HG02798 (cell line): Measurements from ENCODE around the gene BLACAT1.
A peak's percentile ranks its signal among the peaks of the same experiment; 100 is the strongest.

Experiments
- ATAC-seq: cut with Tn5 transposase; IDR thresholded peaks from one replicate; pipeline ENCODE4 v1.9.1; 2021; ENCODE audit warnings: mild to moderate bottlenecking; ENCODE audit not compliant: unreplicated experiment, poor library complexity

Gene BLACAT1

GRCh38 chr1:205455581-205456382 is at the start of gene BLACAT1:
Gene BLACAT1, minus strand, starts transcription at chr1:205456045.
- no peak for ATAC-seq

- no peak for ATAC-seq
These were observed 49.4 kb upstream of the BLACAT1 start for GRCh38 chr1:205505076-205505729.

GRCh38 chr1:205504311-205505075 is 48.6 kb upstream of the BLACAT1 start, which contains the start of gene CDK18:
Gene CDK18, plus strand, starts transcription at chr1:205504669. Its CDS starts 18,499 bp downstream, at chr1:205523168.
- ATAC-seq = no peak

GRCh38 chr1:205502992-205503391 is 47.1 kb upstream of the BLACAT1 start:
- no peak for ATAC-seq

- no peak for ATAC-seq
These were observed 46.4 kb upstream of the BLACAT1 start for GRCh38 chr1:205502111-205502810.

GRCh38 chr1:205500240-205501233 is 44.7 kb upstream of the BLACAT1 start:
- no peak for ATAC-seq

- no peak for ATAC-seq
These were observed 43.9 kb upstream of the BLACAT1 start for GRCh38 chr1:205499789-205500188.

- no peak for ATAC-seq
These were observed 41.5 kb upstream of the BLACAT1 start for GRCh38 chr1:205497351-205497750.

- no peak for ATAC-seq
These were observed 40.8 kb upstream of the BLACAT1 start for GRCh38 chr1:205496661-205497060.

GRCh38 chr1:205495237-205495823 is 39.5 kb upstream of the BLACAT1 start:
- ATAC-seq = no peak

GRCh38 chr1:205494115-205494514 is 38.3 kb upstream of the BLACAT1 start:
- no peak for ATAC-seq

GRCh38 chr1:205493241-205494085 is 37.6 kb upstream of the BLACAT1 start:
- ATAC-seq = no peak

GRCh38 chr1:205492774-205493173 is 36.9 kb upstream of the BLACAT1 start:
- ATAC-seq = no peak

- no peak for ATAC-seq
These were observed 36.4 kb upstream of the BLACAT1 start for GRCh38 chr1:205492201-205492667.

GRCh38 chr1:205491794-205492193 is 35.9 kb upstream of the BLACAT1 start:
- ATAC-seq = no peak

- peak; percentile 64 for ATAC-seq
These were observed 32.4 kb upstream of the BLACAT1 start for GRCh38 chr1:205488074-205488723.

GRCh38 chr1:205486258-205486657 is 30.4 kb upstream of the BLACAT1 start:
- ATAC-seq = no peak
